HepG2 (cell line): Measurements from ENCODE around the gene SAMD14. TPM values are rescaled to one million over a fixed set of nuclear protein-coding genes. Genes with fewer than 3 reads are reported as not detected.

Experiments used
- DPF2 ChIP-seq: sonication (generic); formaldehyde crosslinking; IDR thresholded peaks from 2 replicates; pipeline ENCODE4 v1.4.0; 2020; ENCODE audit warnings: mild to moderate bottlenecking, low read depth, missing genetic modification reagents, borderline replicate concordance
- ESRRA ChIP-seq: sonication (generic); formaldehyde crosslinking; IDR thresholded peaks from 2 replicates; pipeline ENCODE4 v1.5.1; 2020; ENCODE audit warnings: mild to moderate bottlenecking, low read depth, missing genetic modification reagents
- GTF3A ChIP-seq: sonication (generic); formaldehyde crosslinking; conservative IDR thresholded peaks from 2 replicates; pipeline ENCODE4 v1.4.0; 2020; ENCODE audit warnings: mild to moderate bottlenecking, missing genetic modification reagents
- KDM3A ChIP-seq: IDR thresholded peaks from 2 replicates; pipeline ENCODE4 v1.6.1; 2018; ENCODE audit warnings: low read depth, missing compliant biosample characterization
- KLF9 ChIP-seq: IDR thresholded peaks from 2 replicates; pipeline ENCODE4 v1.6.1; 2016; ENCODE audit warnings: low read depth
- NFIB ChIP-seq: sonication (generic); formaldehyde crosslinking; IDR thresholded peaks from 2 replicates; pipeline ENCODE4 v1.9.0; 2021; ENCODE audit warnings: missing genetic modification reagents, mild to moderate bottlenecking, borderline replicate concordance
- PRDM15 ChIP-seq: sonication (generic); formaldehyde crosslinking; IDR thresholded peaks from 2 replicates; pipeline ENCODE4 v1.4.0; 2020; ENCODE audit warnings: missing genetic modification reagents
- SNAPC2 ChIP-seq: sonication (generic); formaldehyde crosslinking; IDR thresholded peaks from 2 replicates; pipeline ENCODE4 v1.8.1; 2022; ENCODE audit warnings: mild to moderate bottlenecking, missing genetic modification reagents
- TAF1 ChIP-seq: sonication (generic); formaldehyde crosslinking; IDR thresholded peaks from 2 replicates; pipeline ENCODE4 v1.4.0; 2020; ENCODE audit warnings: missing genetic modification reagents
- TOE1 ChIP-seq: sonication (generic); formaldehyde crosslinking; IDR thresholded peaks from 2 replicates; pipeline ENCODE4 v1.4.0; 2020; ENCODE audit warnings: mild to moderate bottlenecking, missing genetic modification reagents
- ZKSCAN5 ChIP-seq: sonication (generic); formaldehyde crosslinking; IDR thresholded peaks from 2 replicates; pipeline ENCODE4 v1.5.1; 2020; ENCODE audit warnings: mild to moderate bottlenecking, missing genetic modification reagents
- ZNF12 ChIP-seq: sonication (generic); formaldehyde crosslinking; IDR thresholded peaks from 2 replicates; pipeline ENCODE4 v1.5.0; 2020; ENCODE audit warnings: missing genetic modification reagents
- ZNF33B ChIP-seq: sonication (generic); formaldehyde crosslinking; IDR thresholded peaks from 2 replicates; pipeline ENCODE4 v1.5.1; 2020; ENCODE audit warnings: mild to moderate bottlenecking, missing genetic modification reagents
- ZNF510 ChIP-seq: sonication (generic); formaldehyde crosslinking; IDR thresholded peaks from 2 replicates; pipeline ENCODE4 v1.4.0; 2020; ENCODE audit warnings: low read depth, mild to moderate bottlenecking, missing genetic modification reagents
- ZNF749 ChIP-seq: sonication (generic); formaldehyde crosslinking; IDR thresholded peaks from 2 replicates; pipeline ENCODE4 v1.8.0; 2022; ENCODE audit warnings: mild to moderate bottlenecking, missing genetic modification reagents, moderate library complexity, borderline replicate concordance
- ZNF761 ChIP-seq: sonication (generic); formaldehyde crosslinking; conservative IDR thresholded peaks from 2 replicates; pipeline ENCODE4 v1.4.0; 2020; ENCODE audit warnings: mild to moderate bottlenecking, missing genetic modification reagents
- polyA plus RNA-seq, 8 experiments: library from polyadenylated mRNA; depleted of rRNA in 3 of 8; stranded (reverse) in 7 of 8; unstranded in 1 of 8; fragments of >200 nt; fragmentation: Illumina TruSeq in 4 of 8; extraction: Trizol in 4 of 8; gene quantifications; 2 replicates each; pipeline versions ENCODE4 v1.2.1 to v1.2.3, GENCODE V29; 2011 to 2016; ENCODE audit warnings: low read depth in 4 of 8, missing spikeins in 1 of 8, mixed read lengths in 1 of 8; ENCODE audit not compliant: insufficient read depth in 1 of 8
- total RNA-seq, 5 experiments: library from RNA; depleted of rRNA; stranded (reverse); fragments of >200 nt; fragmentation: Illumina TruSeq; extraction: Trizol; gene quantifications; 2 replicates each; pipeline ENCODE4 v1.2.3, GENCODE V29; 2016; ENCODE audit warnings: low read depth in 1 of 5
- TF ChIP-seq, protein P1 (sequence below): sonication (generic); formaldehyde crosslinking; IDR thresholded peaks from 2 replicates; pipeline ENCODE4 v1.4.0; 2020; ENCODE audit warnings: missing genetic modification reagents, borderline replicate concordance
- TF ChIP-seq, protein P2 (sequence below): sonication (generic); formaldehyde crosslinking; conservative IDR thresholded peaks from 2 replicates; pipeline ENCODE4 v1.4.0; 2020; ENCODE audit warnings: mild to moderate bottlenecking, missing genetic modification reagents, moderate library complexity
- TF ChIP-seq, protein P3 (sequence below): sonication (generic); formaldehyde crosslinking; IDR thresholded peaks from 2 replicates; pipeline ENCODE4 v1.5.0; 2020; ENCODE audit warnings: mild to moderate bottlenecking, missing genetic modification reagents

Gene SAMD14
- total and polyA plus RNA-seq, 2 of the 13 experiments (the other 11 are each of a cell fraction or from before 2014, with no cell fraction given): 0.07 to 0.22 TPM

GRCh38 chr17:50133028-50133768, 3.2 kb upstream of the SAMD14 start (continued):
- TF ChIP-seq KLF9 (no peak), ZNF33B (CRISPR knock-in tag) (no peak), SNAPC2 (CRISPR knock-in tag) (0 out of 2 replicates have a peak, but pooled peaks have one; percentile 46), GTF3A (CRISPR knock-in tag) (no peak), TOE1 (no peak), ESRRA (no peak; the same call in 1 of the 2 replicates), KDM3A (no peak), ZNF510 (CRISPR knock-in tag) (no peak), ZNF761 (CRISPR knock-in tag) (no peak), ZNF749 (CRISPR knock-in tag) (no peak), ZKSCAN5 (CRISPR knock-in tag) (no peak), PRDM15 (CRISPR knock-in tag) (no peak), NFIB (CRISPR knock-in tag) (no peak), TAF1 (CRISPR knock-in tag) (no peak), ZNF12 (CRISPR knock-in tag) (no peak), DPF2 (peak; percentile 34; the same call in 1 of the 2 replicates)
- TF ChIP-seq, protein P1, sequence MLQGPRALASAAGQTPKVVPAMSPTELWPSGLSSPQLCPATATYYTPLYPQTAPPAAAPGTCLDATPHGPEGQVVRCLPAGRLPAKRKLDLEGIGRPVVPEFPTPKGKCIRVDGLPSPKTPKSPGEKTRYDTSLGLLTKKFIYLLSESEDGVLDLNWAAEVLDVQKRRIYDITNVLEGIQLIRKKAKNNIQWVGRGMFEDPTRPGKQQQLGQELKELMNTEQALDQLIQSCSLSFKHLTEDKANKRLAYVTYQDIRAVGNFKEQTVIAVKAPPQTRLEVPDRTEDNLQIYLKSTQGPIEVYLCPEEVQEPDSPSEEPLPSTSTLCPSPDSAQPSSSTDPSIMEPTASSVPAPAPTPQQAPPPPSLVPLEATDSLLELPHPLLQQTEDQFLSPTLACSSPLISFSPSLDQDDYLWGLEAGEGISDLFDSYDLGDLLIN: no peak
- TF ChIP-seq, protein P2, sequence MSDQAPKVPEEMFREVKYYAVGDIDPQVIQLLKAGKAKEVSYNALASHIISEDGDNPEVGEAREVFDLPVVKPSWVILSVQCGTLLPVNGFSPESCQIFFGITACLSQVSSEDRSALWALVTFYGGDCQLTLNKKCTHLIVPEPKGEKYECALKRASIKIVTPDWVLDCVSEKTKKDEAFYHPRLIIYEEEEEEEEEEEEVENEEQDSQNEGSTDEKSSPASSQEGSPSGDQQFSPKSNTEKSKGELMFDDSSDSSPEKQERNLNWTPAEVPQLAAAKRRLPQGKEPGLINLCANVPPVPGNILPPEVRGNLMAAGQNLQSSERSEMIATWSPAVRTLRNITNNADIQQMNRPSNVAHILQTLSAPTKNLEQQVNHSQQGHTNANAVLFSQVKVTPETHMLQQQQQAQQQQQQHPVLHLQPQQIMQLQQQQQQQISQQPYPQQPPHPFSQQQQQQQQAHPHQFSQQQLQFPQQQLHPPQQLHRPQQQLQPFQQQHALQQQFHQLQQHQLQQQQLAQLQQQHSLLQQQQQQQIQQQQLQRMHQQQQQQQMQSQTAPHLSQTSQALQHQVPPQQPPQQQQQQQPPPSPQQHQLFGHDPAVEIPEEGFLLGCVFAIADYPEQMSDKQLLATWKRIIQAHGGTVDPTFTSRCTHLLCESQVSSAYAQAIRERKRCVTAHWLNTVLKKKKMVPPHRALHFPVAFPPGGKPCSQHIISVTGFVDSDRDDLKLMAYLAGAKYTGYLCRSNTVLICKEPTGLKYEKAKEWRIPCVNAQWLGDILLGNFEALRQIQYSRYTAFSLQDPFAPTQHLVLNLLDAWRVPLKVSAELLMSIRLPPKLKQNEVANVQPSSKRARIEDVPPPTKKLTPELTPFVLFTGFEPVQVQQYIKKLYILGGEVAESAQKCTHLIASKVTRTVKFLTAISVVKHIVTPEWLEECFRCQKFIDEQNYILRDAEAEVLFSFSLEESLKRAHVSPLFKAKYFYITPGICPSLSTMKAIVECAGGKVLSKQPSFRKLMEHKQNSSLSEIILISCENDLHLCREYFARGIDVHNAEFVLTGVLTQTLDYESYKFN (CRISPR knock-in tag): peak; percentile 77
- TF ChIP-seq, protein P3, sequence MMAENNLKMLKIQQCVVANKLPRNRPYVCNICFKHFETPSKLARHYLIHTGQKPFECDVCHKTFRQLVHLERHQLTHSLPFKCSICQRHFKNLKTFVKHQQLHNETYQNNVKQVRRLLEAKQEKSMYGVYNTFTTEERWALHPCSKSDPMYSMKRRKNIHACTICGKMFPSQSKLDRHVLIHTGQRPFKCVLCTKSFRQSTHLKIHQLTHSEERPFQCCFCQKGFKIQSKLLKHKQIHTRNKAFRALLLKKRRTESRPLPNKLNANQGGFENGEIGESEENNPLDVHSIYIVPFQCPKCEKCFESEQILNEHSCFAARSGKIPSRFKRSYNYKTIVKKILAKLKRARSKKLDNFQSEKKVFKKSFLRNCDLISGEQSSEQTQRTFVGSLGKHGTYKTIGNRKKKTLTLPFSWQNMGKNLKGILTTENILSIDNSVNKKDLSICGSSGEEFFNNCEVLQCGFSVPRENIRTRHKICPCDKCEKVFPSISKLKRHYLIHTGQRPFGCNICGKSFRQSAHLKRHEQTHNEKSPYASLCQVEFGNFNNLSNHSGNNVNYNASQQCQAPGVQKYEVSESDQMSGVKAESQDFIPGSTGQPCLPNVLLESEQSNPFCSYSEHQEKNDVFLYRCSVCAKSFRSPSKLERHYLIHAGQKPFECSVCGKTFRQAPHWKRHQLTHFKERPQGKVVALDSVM (CRISPR knock-in tag): no peak
